Adipocyte (in vitro differentiated cells): ENCODE measurements around the gene TMEM120A.

Experiments
- DNase-seq: peaks from one replicate; pipeline ENCODE4 v3.0.0-alpha.2; 2015; ENCODE audit warnings: low read depth
- H3K27me3 ChIP-seq: replicated peaks from 2 replicates; pipeline ENCODE4 v1.7.0; 2013; ENCODE audit warnings: mild to moderate bottlenecking, low read length, moderate library complexity; ENCODE audit not compliant: control insufficient read depth, insufficient read depth
- H3K36me3 ChIP-seq: 2 replicates; pipeline ENCODE4 v1.7.0; 2013; ENCODE audit warnings: low read length, mild to moderate bottlenecking, moderate library complexity; ENCODE audit not compliant: control insufficient read depth, insufficient read depth, severe bottlenecking
- H3K4me1 ChIP-seq: 2 replicates; pipeline ENCODE4 v1.7.0; 2013; ENCODE audit warnings: mild to moderate bottlenecking, low read length, moderate library complexity; ENCODE audit not compliant: control insufficient read depth, insufficient read depth
- H3K4me3 ChIP-seq: 2 replicates; pipeline ENCODE4 v1.7.0; 2013; ENCODE audit warnings: mild to moderate bottlenecking, low read length, moderate library complexity
- H3K9ac ChIP-seq: 2 replicates; pipeline ENCODE4 v1.7.0; 2013; ENCODE audit warnings: mild to moderate bottlenecking, low read length, moderate library complexity
- H3K9me3 ChIP-seq: 2 replicates; pipeline ENCODE4 v1.7.0; 2013; ENCODE audit warnings: mild to moderate bottlenecking, low read length, moderate library complexity; ENCODE audit not compliant: control insufficient read depth

Gene TMEM120A

DNA sequence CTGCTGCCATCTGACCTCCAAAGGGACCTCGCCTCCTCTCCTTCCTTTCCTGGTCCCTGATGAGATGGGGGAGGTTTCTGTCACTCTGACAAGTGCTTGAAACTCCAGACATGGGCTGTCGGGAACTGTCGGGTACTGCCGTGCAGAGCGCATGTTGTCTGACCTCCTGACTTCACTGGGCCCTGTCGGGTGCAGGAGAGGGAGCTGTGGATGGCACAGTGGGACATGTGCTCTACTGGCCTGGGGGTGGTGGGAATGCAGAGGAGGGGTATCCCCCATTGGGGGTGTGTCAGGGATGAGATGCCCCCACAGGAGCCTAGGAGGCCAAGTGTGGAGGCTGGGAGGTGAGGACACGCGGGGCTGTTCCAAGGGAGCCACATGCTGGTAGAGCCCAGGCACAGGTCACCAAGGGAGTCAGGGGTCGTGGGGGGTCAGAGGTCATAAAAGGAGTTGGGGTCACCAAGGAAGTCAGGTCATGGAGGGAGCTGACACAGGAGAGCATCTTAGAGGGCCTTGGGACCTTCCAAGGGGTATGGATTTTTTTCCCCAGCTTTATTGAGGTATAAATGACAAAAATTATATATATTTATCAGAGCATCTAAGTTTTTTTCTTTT is 30.9 kb downstream of the TMEM120A start:
- H3K4me1 ChIP-seq = peaks cover 51% of the 10 kb centered on the region
- H3K9me3 ChIP-seq = no peaks in the 10 kb centered on the region
- peak overlapping the region; percentile 5 for H3K4me3 ChIP-seq
- no peak for DNase-seq
- H3K27me3 ChIP-seq = no peaks in the 10 kb centered on the region
- peaks cover 58% of the 10 kb centered on the region for H3K36me3 ChIP-seq
- peak overlapping the region; percentile 60 for H3K9ac ChIP-seq

DNA sequence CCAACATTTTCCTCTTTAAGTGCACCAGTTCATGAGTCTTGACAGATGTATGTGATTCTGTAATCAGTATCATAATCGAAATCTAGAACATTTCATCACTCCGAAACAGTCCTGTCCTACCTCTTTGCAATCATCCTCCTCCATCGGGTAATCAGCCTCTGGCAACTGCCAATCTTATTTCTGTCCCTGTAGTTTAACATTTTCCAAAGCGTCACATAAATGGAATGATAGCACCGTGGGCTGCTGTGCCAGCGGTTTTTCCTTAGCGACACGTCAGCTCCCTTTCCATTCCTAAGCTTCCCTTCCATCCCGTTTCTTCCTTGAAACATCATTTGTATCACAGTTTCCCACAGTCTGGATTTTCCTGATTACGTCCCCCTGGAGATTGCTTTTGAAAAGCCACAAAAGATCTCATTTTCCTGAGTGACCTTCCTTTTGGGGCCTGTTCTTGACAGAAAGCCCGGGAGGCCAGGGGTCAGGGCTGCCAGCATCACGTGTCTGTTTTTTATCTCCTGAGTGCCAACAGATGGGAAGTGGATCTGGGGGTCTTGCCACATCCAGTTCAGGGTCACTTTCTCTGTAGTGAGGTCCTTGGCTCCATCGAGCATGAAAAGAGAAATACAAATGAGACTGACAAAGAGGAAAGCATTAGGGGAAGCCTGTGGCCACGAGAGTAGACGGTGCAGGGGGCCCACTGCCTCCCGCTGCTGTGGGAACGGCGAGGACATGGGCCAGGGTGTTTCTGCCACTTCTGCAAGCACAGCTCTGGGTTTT is 31.6 kb downstream of the TMEM120A start:
- peak; percentile 92 for DNase-seq
- no peaks in the 10 kb centered on the region for H3K27me3 ChIP-seq
- H3K9me3 ChIP-seq = no peaks in the 10 kb centered on the region
- peaks cover 58% of the 10 kb centered on the region for H3K36me3 ChIP-seq
- peak overlapping the region; percentile 60 for H3K9ac ChIP-seq
- peaks cover 50% of the 10 kb centered on the region for H3K4me1 ChIP-seq
- peak overlapping the region; percentile 38 for H3K4me3 ChIP-seq

DNA sequence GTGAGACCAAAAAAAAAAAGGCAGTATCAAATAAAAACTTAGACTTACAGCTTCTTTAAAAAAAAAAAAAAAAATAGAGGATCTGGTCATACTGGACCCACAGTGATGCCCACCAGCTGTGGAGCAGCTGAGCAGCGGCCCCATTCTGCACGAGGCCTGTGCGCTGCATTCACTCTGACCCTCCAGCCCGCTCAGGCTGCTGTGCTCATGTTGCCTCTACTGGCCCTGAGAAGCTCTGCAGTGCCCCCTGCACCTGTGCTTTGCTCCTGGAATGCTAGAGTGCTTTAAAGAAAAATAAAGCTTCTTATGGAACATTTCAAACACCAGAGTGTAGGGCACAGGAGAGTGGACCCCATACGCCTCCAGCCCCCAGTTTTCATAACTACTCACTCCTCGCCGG is 33.2 kb downstream of the TMEM120A start:
- H3K36me3 ChIP-seq = peaks cover 68% of the 10 kb centered on the region
- no peak overlapping the region for H3K4me3 ChIP-seq
- no peaks in the 10 kb centered on the region for H3K27me3 ChIP-seq
- no peak for DNase-seq
- peaks cover 37% of the 10 kb centered on the region for H3K4me1 ChIP-seq
- H3K9me3 ChIP-seq = no peaks in the 10 kb centered on the region
- no peak overlapping the region for H3K9ac ChIP-seq

DNA sequence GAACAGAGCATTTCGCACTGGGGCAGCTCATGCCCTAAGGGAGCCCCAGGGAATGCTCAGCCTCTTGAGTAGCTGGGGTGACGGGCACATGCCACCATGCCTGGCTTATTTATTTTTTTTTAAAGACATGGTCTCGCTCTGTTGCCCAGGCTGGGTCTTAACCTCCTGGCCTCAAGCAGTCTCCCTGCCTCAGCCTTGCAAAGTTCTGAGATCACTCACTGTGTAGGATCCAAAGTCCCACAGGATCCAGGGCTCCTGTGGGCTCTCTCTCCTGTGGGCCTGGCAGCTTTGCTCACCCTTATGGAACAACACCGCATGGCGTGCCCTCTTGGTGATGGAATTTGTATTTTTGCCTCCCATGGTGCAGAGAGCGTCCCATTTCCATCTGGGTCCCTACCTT is 34.0 kb downstream of the TMEM120A start:
- Histone ChIP-seq H3K9me3 (no peaks in the 10 kb centered on the region), H3K9ac (no peak overlapping the region), H3K4me1 (peaks cover 30% of the 10 kb centered on the region), H3K4me3 (no peak overlapping the region), H3K27me3 (no peaks in the 10 kb centered on the region), H3K36me3 (peaks cover 72% of the 10 kb centered on the region)
- DNase-seq = no peak

DNA sequence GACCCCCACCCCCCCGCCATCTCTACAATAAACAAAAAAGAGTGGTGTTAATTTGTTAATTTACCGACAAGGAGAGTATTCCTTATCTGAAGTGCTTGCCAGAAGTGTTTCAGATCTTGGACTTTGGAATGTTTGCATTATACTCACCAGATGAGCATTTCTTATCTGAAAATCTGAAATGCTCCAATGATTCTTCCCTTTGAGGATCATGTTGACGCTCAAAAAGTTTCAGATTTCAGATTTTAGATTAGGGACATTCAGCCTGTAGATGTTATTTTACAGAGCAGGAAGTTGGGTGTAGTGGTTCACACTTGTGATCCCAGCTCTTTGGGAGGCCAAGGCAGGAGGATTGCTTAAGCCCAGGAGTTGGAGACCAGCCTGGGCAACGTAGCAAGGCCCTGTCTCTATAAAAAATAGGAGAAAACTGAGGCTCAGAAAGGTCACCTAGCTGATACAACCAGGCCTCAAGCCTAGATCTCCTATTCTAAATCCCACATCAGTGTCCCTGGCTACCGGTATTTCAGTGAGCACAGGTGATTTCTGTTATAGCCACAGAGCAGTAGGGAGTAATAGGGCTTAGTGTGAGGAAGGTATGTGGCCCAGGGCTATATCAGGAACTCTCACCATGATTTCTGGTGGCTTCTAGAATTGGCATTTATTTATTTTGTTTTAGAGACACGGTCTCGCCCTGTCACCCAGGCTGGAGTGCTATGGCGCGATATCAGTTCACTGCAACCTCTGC is 35.4 kb downstream of the TMEM120A start:
- Histone ChIP-seq H3K4me3 (no peak overlapping the region), H3K9me3 (no peaks in the 10 kb centered on the region), H3K9ac (no peak overlapping the region), H3K27me3 (no peaks in the 10 kb centered on the region), H3K36me3 (peaks cover 75% of the 10 kb centered on the region), H3K4me1 (peaks cover 26% of the 10 kb centered on the region)
- DNase-seq = no peak

DNA sequence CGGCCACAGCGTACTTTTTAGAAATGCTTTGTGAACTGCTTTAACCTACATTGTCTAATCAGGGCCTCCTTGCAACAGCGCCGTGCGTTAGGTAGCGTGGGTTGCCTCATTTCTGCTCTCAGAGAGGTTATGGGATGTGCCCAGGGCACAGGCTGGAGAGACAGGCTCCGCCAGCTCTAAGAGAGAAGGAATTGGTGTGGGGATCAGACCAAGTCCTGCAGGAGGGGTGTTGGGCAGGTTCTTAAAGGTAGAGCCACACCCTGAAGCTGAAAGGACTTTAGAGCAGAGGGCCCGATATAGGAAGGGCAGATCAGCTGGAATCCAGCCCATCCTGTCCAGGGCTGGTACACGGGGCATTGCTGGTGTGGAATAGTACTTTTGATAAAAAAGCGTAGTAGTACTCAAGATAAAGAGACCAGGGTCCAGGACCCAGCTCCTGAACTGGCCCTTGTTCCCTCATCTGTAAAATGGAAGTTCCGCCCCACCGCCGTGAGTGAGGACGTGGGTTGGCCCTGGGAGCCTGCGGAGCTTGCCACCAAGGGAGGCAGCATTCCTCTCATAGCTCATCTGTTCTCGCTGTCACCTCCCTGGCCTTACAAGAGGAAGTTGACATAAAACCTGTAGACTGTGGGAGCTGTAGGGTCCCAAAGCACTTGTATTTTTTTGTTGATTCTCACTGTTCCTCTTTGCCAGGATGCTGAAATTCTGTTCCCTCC is 37.2 kb downstream of the TMEM120A start:
- Histone ChIP-seq H3K27me3 (no peaks in the 10 kb centered on the region), H3K4me3 (no peak overlapping the region), H3K36me3 (peaks cover 82% of the 10 kb centered on the region), H3K9me3 (no peaks in the 10 kb centered on the region), H3K9ac (no peak overlapping the region), H3K4me1 (peaks cover 10% of the 10 kb centered on the region)
- no peak for DNase-seq

DNA sequence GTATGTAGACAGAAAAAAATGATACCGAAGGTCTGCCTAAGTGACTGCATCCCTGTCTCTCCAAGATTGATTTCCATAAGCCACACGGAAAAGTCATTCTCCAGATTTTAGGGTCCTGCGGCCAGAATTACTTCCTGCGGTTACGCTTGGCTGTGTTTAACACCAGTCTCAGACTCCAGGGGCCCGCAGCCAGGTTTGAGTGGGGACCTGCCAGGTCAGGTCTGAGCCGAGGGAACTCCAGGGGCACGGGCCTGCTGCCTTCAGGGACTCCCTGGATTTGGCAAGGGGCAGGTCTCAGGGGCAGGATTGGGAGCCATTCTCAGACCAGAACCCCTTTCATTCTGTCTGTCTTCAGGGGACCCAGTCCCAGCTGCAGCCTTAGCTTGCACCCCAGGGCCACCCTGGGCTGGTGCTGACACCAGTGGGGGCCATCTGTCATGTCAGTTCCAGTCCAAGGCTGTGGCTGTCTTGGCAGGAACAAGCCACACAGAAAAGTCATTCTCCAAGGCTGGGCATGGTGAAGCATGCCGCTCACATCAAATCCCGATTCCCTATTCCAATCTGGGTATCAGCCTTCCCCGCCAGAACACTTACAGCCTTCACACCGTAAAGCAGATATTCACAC is 39.0 kb downstream of the TMEM120A start:
- peaks cover 70% of the 10 kb centered on the region for H3K36me3 ChIP-seq
- no peak overlapping the region for H3K4me3 ChIP-seq
- no peak for DNase-seq

DNA sequence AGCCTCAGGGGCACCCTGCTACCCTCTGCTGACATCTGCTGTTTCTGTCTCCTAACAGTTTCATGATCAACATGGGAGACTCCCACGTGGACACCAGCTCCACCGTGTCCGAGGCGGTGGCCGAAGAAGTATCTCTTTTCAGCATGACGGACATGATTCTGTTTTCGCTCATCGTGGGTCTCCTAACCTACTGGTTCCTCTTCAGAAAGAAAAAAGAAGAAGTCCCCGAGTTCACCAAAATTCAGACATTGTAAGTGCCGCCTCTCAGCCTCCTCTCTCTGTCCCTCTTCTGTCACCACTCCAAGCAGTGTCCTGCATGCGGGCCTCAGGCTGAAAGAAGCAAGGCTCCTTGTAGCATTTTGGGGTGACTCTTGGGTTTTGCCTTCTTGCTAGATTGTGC is 40.5 kb downstream of the TMEM120A start:
- peaks cover 55% of the 10 kb centered on the region for H3K36me3 ChIP-seq
- no peaks in the 10 kb centered on the region for H3K27me3 ChIP-seq
- H3K4me1 ChIP-seq = peaks cover 16% of the 10 kb centered on the region
- H3K9me3 ChIP-seq = no peaks in the 10 kb centered on the region
- H3K9ac ChIP-seq = no peak overlapping the region
- no peak for DNase-seq
- H3K4me3 ChIP-seq = no peak overlapping the region

More for the DNA sequence above, 39.0 kb downstream of the TMEM120A start:
- Histone ChIP-seq H3K27me3 (no peaks in the 10 kb centered on the region), H3K9me3 (no peaks in the 10 kb centered on the region), H3K9ac (no peak overlapping the region), H3K4me1 (peaks cover 12% of the 10 kb centered on the region)

DNA sequence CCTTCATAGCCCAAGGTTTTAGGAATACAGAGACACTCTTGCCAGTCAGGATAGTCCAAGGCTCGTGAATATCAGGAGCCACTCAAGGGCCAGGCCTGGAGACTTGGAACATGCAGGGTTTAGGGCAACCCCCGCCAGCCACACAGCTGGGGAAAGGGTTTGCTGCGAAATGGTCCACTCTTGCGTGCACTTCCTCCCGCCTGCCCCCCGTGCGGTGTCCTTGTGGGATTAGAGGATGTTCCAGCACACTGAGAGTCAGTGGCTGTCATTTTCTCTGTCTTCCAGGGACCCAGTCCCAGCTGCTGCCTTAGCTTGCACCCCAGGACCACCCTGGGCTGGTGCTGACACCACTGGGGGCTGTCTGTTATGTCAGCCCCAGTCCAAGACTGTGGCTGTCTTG is 41.0 kb downstream of the TMEM120A start:
- peaks cover 16% of the 10 kb centered on the region for H3K4me1 ChIP-seq
- H3K9ac ChIP-seq = no peak overlapping the region
- H3K27me3 ChIP-seq = no peaks in the 10 kb centered on the region
- peaks cover 53% of the 10 kb centered on the region for H3K36me3 ChIP-seq
- no peak overlapping the region for H3K4me3 ChIP-seq
- DNase-seq = no peak
- no peaks in the 10 kb centered on the region for H3K9me3 ChIP-seq

DNA sequence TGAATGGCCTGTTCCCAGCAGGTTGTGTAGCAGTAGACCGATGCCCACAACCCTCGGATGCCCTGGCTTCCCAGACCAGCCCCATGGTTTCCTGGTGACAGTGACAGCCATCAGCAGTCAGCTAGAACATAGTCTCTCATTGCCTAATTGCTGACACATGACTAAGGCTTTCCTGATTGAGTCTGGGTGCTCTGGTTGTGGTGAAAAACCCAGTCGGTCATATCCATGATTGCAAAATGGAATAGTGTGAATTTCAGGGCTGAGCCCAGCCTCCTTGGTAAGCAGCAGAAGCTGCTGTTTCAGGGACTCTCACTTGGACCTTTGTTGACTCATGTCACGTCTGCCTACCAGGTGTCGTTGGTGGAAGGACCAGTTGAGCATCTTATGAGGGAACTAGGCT is 42.9 kb downstream of the TMEM120A start:
- Histone ChIP-seq H3K36me3 (peaks cover 51% of the 10 kb centered on the region), H3K4me3 (no peak overlapping the region), H3K9ac (no peak overlapping the region), H3K9me3 (no peaks in the 10 kb centered on the region), H3K4me1 (peaks cover 18% of the 10 kb centered on the region), H3K27me3 (no peaks in the 10 kb centered on the region)
- peak; percentile 80 for DNase-seq
